ENCODE data around the gene BPIFB6.

- TF ChIP-seq EP300 (IDR thresholded peaks at IDR 0.05): no peak
- TF ChIP-seq, protein P1, sequence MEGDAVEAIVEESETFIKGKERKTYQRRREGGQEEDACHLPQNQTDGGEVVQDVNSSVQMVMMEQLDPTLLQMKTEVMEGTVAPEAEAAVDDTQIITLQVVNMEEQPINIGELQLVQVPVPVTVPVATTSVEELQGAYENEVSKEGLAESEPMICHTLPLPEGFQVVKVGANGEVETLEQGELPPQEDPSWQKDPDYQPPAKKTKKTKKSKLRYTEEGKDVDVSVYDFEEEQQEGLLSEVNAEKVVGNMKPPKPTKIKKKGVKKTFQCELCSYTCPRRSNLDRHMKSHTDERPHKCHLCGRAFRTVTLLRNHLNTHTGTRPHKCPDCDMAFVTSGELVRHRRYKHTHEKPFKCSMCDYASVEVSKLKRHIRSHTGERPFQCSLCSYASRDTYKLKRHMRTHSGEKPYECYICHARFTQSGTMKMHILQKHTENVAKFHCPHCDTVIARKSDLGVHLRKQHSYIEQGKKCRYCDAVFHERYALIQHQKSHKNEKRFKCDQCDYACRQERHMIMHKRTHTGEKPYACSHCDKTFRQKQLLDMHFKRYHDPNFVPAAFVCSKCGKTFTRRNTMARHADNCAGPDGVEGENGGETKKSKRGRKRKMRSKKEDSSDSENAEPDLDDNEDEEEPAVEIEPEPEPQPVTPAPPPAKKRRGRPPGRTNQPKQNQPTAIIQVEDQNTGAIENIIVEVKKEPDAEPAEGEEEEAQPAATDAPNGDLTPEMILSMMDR (IDR thresholded peaks at IDR 0.05): no peak
- no peak for TF ChIP-seq POLR2A (IDR thresholded peaks at IDR 0.05)
- no peak for TF ChIP-seq POLR2AphosphoS5 (IDR thresholded peaks at IDR 0.05)
Observed at GRCh38 chr20:33042983-33043730, 11.7 kb downstream of the BPIFB6 start.
